Endothelial cell of umbilical vein (primary cell): Measurements from ENCODE around the gene CWC27. TPM values are rescaled to one million over a fixed set of nuclear protein-coding genes. Genes with fewer than 3 reads are reported as not detected.

ENCODE experiments used
- BruUV-seq: library from RNA; stranded (reverse); fragments of 400-500 nt; replicated peaks from 2 replicates; lab custom pipeline; 2021; lab: Mats Ljungman, UMichigan
- CTCF ChIA-PET: fragments of 300-600, 350-600 bp; sonication (Branson Sonifier 250); formaldehyde crosslinking; loops from one replicate; lab custom pipeline; 2021; ENCODE audit warnings: antibody characterized with exemption, inconsistent platforms; lab: Charles Lee
- POLR2A ChIA-PET: fragments of 300-600, 350-600 bp; sonication (Branson Sonifier 250); formaldehyde crosslinking; loops from one replicate; lab custom pipeline; 2021; ENCODE audit warnings: antibody characterized with exemption, inconsistent platforms; lab: Charles Lee
- DNase-seq: peaks from one replicate; pipeline ENCODE4 v3.0.0-alpha.2; 2011; ENCODE audit warnings: low read depth, low spot score
- FAIRE-seq: peaks from 2 replicates; lab custom pipeline; 2011; peaks lifted over from hg19 to GRCh38; lab: Jason Lieb, UNC
- H2AFZ ChIP-seq: 2 replicates; pipeline ENCODE4 v1.6.0; 2012; ENCODE audit warnings: low read depth, low read length, control low read depth, inconsistent platforms
- H3K27ac ChIP-seq: 2 replicates; pipeline ENCODE4 v1.5.1; 2011; ENCODE audit warnings: low read depth, mild to moderate bottlenecking, control low read depth, low read length, moderate library complexity; ENCODE audit not compliant: insufficient read depth
- H3K27me3 ChIP-seq, 2 experiments: 2 replicates each; pipeline versions ENCODE4 v1.6.0 to v1.6.1; 2011; ENCODE audit warnings: low read length in 2 of 2, mixed read lengths in 1 of 2; ENCODE audit not compliant: control insufficient read depth in 2 of 2, insufficient read depth in 2 of 2
- H3K36me3 ChIP-seq, 2 experiments: 2 replicates in 1 of 2; 3 replicates in 1 of 2; pipeline ENCODE4 v1.5.1; 2011; ENCODE audit warnings: low read length in 2 of 2, mild to moderate bottlenecking in 1 of 2, moderate library complexity in 1 of 2; ENCODE audit not compliant: control insufficient read depth in 2 of 2, insufficient read depth in 2 of 2; ENCODE audit errors: extremely low read depth in 1 of 2
- H3K4me1 ChIP-seq: 3 replicates; pipeline ENCODE4 v1.5.1; 2011; ENCODE audit warnings: mild to moderate bottlenecking, low read length; ENCODE audit not compliant: control insufficient read depth, insufficient read depth; ENCODE audit errors: extremely low read depth
- H3K4me2 ChIP-seq: 2 replicates; pipeline ENCODE4 v1.6.1; 2011; ENCODE audit warnings: low read length, control low read depth, mixed read lengths; ENCODE audit not compliant: insufficient read depth
- H3K4me3 ChIP-seq, 3 experiments: fragments of 200-600 bp in 1 of 3; sonication (generic), shearing (Covaris generic) in 1 of 3; replicated peaks in 1 of 3; 2 replicates each; pipeline ENCODE4 v1.5.1; 2011 to 2016; ENCODE audit warnings: control low read depth in 3 of 3, low read length in 3 of 3, mild to moderate bottlenecking in 2 of 3, inconsistent platforms in 1 of 3, low read depth in 1 of 3, moderate library complexity in 1 of 3; ENCODE audit not compliant: insufficient read depth in 1 of 3
- H3K79me2 ChIP-seq: 2 replicates; pipeline ENCODE4 v1.6.0; 2012; ENCODE audit warnings: low read length, inconsistent platforms; ENCODE audit not compliant: control insufficient read depth, insufficient read depth
- H3K9ac ChIP-seq: replicated peaks from 2 replicates; pipeline ENCODE3; 2011; ENCODE audit warnings: low read length, control low read depth; ENCODE audit not compliant: insufficient read depth; ENCODE audit errors: extremely low read depth
- H3K9me1 ChIP-seq: replicated peaks from 3 replicates; pipeline ENCODE4 v1.6.0; 2011; ENCODE audit warnings: mild to moderate bottlenecking, low read length; ENCODE audit not compliant: control insufficient read depth, insufficient read depth; ENCODE audit errors: extremely low read depth
- H3K9me3 ChIP-seq: replicated peaks from 2 replicates; pipeline ENCODE4 v1.5.1; 2012; ENCODE audit warnings: low read length, inconsistent platforms; ENCODE audit not compliant: control insufficient read depth, insufficient read depth
- H4K20me1 ChIP-seq: replicated peaks from 2 replicates; pipeline ENCODE3; 2011; ENCODE audit warnings: mild to moderate bottlenecking, low read length; ENCODE audit not compliant: control insufficient read depth, insufficient read depth; ENCODE audit errors: extremely low read depth
- CTCF ChIP-seq, 2 donors: IDR thresholded peaks; 1 replicate in 1 of 2; 2 replicates in 1 of 2; pipeline ENCODE4 v1.5.1; 2011; ENCODE audit warnings: low read length in 2 of 2, mild to moderate bottlenecking in 2 of 2, moderate library complexity in 2 of 2, control low read depth in 1 of 2, inconsistent platforms in 1 of 2, low read depth in 1 of 2; ENCODE audit not compliant: insufficient read depth in 1 of 2; ENCODE audit errors: extremely low read depth in 1 of 2
- EZH2 ChIP-seq: IDR thresholded peaks from 2 replicates; pipeline ENCODE4 v1.6.1; 2012; ENCODE audit warnings: borderline replicate concordance, low read depth, mild to moderate bottlenecking, moderate library complexity, low read length, inconsistent platforms; ENCODE audit not compliant: severe bottlenecking
- FOS ChIP-seq: IDR thresholded peaks from 2 replicates; pipeline ENCODE4 v1.6.1; 2011; ENCODE audit warnings: mild to moderate bottlenecking, low read length, moderate library complexity, borderline replicate concordance; ENCODE audit not compliant: insufficient read depth
- GATA2 ChIP-seq: IDR thresholded peaks from 2 replicates; pipeline ENCODE4 v1.7.0; 2011; ENCODE audit warnings: low read depth, mild to moderate bottlenecking, moderate library complexity, mixed read lengths, low read length; ENCODE audit not compliant: insufficient read length, insufficient read depth
- JUN ChIP-seq: IDR thresholded peaks from 2 replicates; pipeline ENCODE4 v1.6.1; 2011; ENCODE audit warnings: borderline replicate concordance, low read depth; ENCODE audit not compliant: insufficient read length, insufficient read depth
- MAX ChIP-seq: IDR thresholded peaks from 2 replicates; pipeline ENCODE4 v1.6.1; 2011; ENCODE audit not compliant: insufficient read depth, insufficient read length
- MYC ChIP-seq: IDR thresholded peaks from one replicate; pipeline ENCODE4 v1.6.1; 2011; ENCODE audit warnings: mild to moderate bottlenecking, low read depth, low read length
- POLR2A ChIP-seq: IDR thresholded peaks from 2 replicates; pipeline ENCODE4 v1.6.1; 2012; ENCODE audit warnings: low read depth, mild to moderate bottlenecking, control low read depth, low read length
- POLR2AphosphoS5 ChIP-seq: IDR thresholded peaks from 2 replicates; pipeline ENCODE4 v1.6.1; 2012; ENCODE audit warnings: low read depth, mild to moderate bottlenecking, control low read depth, low read length, moderate library complexity; ENCODE audit not compliant: insufficient read depth
- dilution Hi-C: fragments of 300-500 bp; cut with MboI; formaldehyde crosslinking; loops from one replicate; pipeline ENCODE4 v1.15.0; 2019; ENCODE audit warnings: low sequenced_read_pairs; ENCODE audit not compliant: extremely low pct_ligation_motif_present
- intact Hi-C: fragments of 100-400 bp; cut with micrococcal nuclease; formaldehyde crosslinking; loops from one replicate; pipeline ENCODE4 v1.10.0; 2022
- polyA plus RNA-seq, 4 experiments: library from polyadenylated mRNA; depleted of rRNA in 3 of 4; stranded (reverse) in 3 of 4; unstranded in 1 of 4; fragments of >200 nt; gene quantifications; 2 replicates each; pipeline versions ENCODE4 v1.2.1 to v1.2.3, GENCODE V29; 2011 to 2012; ENCODE audit warnings: missing spikeins in 1 of 4
- total RNA-seq: library from RNA; stranded (reverse); gene quantifications from 2 replicates; pipeline ENCODE4 v1.2.3, GENCODE V29; 2021

CWC27 gene
- total and polyA plus RNA-seq, 2 donors (not counting 3 experiments of a cell fraction or from before 2014, with no cell fraction given), result 11.9 to 23.8 TPM

- Histone ChIP-seq H3K79me2 (no peaks in the 10 kb centered on the region), H3K4me1 (no peaks in the 10 kb centered on the region), H3K9me1 (no peaks in the 10 kb centered on the region), H3K27ac (no peak overlapping the region), H3K27me3 (no peaks in the 10 kb centered on the region), H3K4me3 (no peak overlapping the region), H3K9ac (no peak overlapping the region), H3K9me3 (no peaks in the 10 kb centered on the region), H3K36me3 (no peaks in the 10 kb centered on the region), H3K4me2 (no peak overlapping the region), H2AFZ (no peak overlapping the region), H4K20me1 (no peaks in the 10 kb centered on the region)
- ChIA-PET POLR2A (no interaction called here), CTCF (interaction anchor here (1.0 kb wide), 1 partner anchor 11 kb away, joined by 3 read pairs; no protein-coding TSS in a partner anchor)
- BruUV-seq, result no TSS peak
- intact Hi-C loops (no loop called here), dilution Hi-C loops (no loop called here)
- FAIRE-seq, result no peak
- TF ChIP-seq EZH2 (no peak), CTCF (IDR thresholded peaks at IDR 0.05; ENCODE audit: extremely low read depth in 1 of 2, insufficient read depth in 1 of 2, low read depth in 1 of 2, low read length in 2 of 2) (no peak), MYC (no peak)
- DNase-seq, result no peak
These were observed 254.2 kb downstream of the CWC27 start for GRCh38 chr5:65022932-65023331.

GRCh38 chr5:65024681-65025080 is 256.0 kb downstream of the CWC27 start:
- Histone ChIP-seq H2AFZ (no peak overlapping the region), H3K4me2 (no peak overlapping the region), H3K79me2 (no peaks in the 10 kb centered on the region), H3K27ac (no peak overlapping the region), H3K4me1 (no peaks in the 10 kb centered on the region), H3K9ac (no peak overlapping the region), H3K27me3 (no peaks in the 10 kb centered on the region), H4K20me1 (no peaks in the 10 kb centered on the region), H3K9me3 (no peaks in the 10 kb centered on the region), H3K9me1 (no peaks in the 10 kb centered on the region), H3K4me3 (no peak overlapping the region), H3K36me3 (no peaks in the 10 kb centered on the region)
- DNase-seq (no peak), FAIRE-seq (no peak)
- no peak for TF ChIP-seq JUN
- TF ChIP-seq POLR2AphosphoS5, result no peak
- no peak for TF ChIP-seq CTCF (IDR thresholded peaks at IDR 0.05; ENCODE audit: extremely low read depth in 1 of 2, insufficient read depth in 1 of 2, low read depth in 1 of 2, low read length in 2 of 2)
- TF ChIP-seq MAX, result no peak
- TF ChIP-seq FOS, result no peak
- TF ChIP-seq POLR2A, result no peak
- no peak for TF ChIP-seq EZH2
- no peak for TF ChIP-seq GATA2
- no peak for TF ChIP-seq MYC
- POLR2A ChIA-PET, result no interaction called here
- CTCF ChIA-PET, result no interaction called here
- dilution Hi-C loops (no loop called here), intact Hi-C loops (no loop called here)
- BruUV-seq, result no TSS peak
